ENCODE data around the gene ATG10.
"Not testable (repeated sequence)": the region's sequence is repeated elsewhere in the genome, so short reads cannot be mapped to it uniquely, and the experiment has no call there.

ATG10 gene

GRCh38 chr5:82058710-82059109 lies 86.9 kb downstream of the ATG10 start:
- no peak for DNase-seq

- DNase-seq = no peak
These were observed 95.0 kb downstream of the ATG10 start for GRCh38 chr5:82066791-82067190.

- not testable (repeated sequence) for DNase-seq
These were observed 96.2 kb downstream of the ATG10 start for GRCh38 chr5:82068042-82068441.

GRCh38 chr5:82068723-82069122 lies 96.9 kb downstream of the ATG10 start:
- DNase-seq = no peak

GRCh38 chr5:82072138-82072537 lies 100.3 kb downstream of the ATG10 start:
- no peak for DNase-seq

- DNase-seq = no peak
These were observed 101.4 kb downstream of the ATG10 start for GRCh38 chr5:82073179-82073578.

GRCh38 chr5:82074950-82075349 lies 103.1 kb downstream of the ATG10 start:
- DNase-seq = no peak

GRCh38 chr5:82077496-82077895 lies 105.7 kb downstream of the ATG10 start:
- no peak for DNase-seq

GRCh38 chr5:82091617-82092016 lies 119.8 kb downstream of the ATG10 start:
- no peak for DNase-seq

- DNase-seq = no peak
These were observed 123.7 kb downstream of the ATG10 start for GRCh38 chr5:82095536-82095935.

GRCh38 chr5:82096249-82096648 lies 124.4 kb downstream of the ATG10 start:
- DNase-seq = no peak

- DNase-seq = no peak
These were observed 128.7 kb downstream of the ATG10 start for GRCh38 chr5:82100303-82101077.

GRCh38 chr5:82104872-82105271 lies 133.0 kb downstream of the ATG10 start:
- DNase-seq = no peak

- peak in 1 of 2 donors; percentile 2 for DNase-seq
These were observed 133.6 kb downstream of the ATG10 start for GRCh38 chr5:82105457-82105856.

GRCh38 chr5:82106207-82106606 lies 134.4 kb downstream of the ATG10 start:
- DNase-seq = no peak

GRCh38 chr5:82106756-82107155 lies 134.9 kb downstream of the ATG10 start:
- no peak for DNase-seq

GRCh38 chr5:82107267-82107666 lies 135.4 kb downstream of the ATG10 start:
- DNase-seq = no peak

GRCh38 chr5:82109013-82109412 lies 137.2 kb downstream of the ATG10 start:
- no peak for DNase-seq

- not testable (repeated sequence) for DNase-seq
These were observed 138.1 kb downstream of the ATG10 start for GRCh38 chr5:82109915-82110314.

- DNase-seq = no peak
These were observed 139.4 kb downstream of the ATG10 start for GRCh38 chr5:82111191-82111590.

GRCh38 chr5:82115858-82116257 lies 144.0 kb downstream of the ATG10 start:
- no peak for DNase-seq

- no peak for DNase-seq
These were observed 148.1 kb downstream of the ATG10 start for GRCh38 chr5:82119889-82120288.

- no peak for DNase-seq
These were observed 158.0 kb downstream of the ATG10 start for GRCh38 chr5:82129723-82130285.

GRCh38 chr5:82130602-82131001 lies 158.8 kb downstream of the ATG10 start:
- no peak for DNase-seq

- DNase-seq = no peak
These were observed 165.4 kb downstream of the ATG10 start for GRCh38 chr5:82137205-82137604.

All from stimulated activated CD4-positive, alpha-beta T cell treated with anti-CD3 and anti-CD28 coated beads, Interleukin-2, amount 100 ng/mL, for 24 hours (primary cell).